HL-60 (cell line): ENCODE results near the gene CPED1.

Experiments used
- DNase-seq, 2 experiments: peaks; one replicate each; pipeline ENCODE4 v3.0.0-alpha.2; 2010 to 2020; ENCODE audit warnings: low read depth in 1 of 2, low spot score in 1 of 2
- H3K27ac ChIP-seq: fragments of 250-450 bp; sonication (Bioruptor Pico); replicated peaks from 2 replicates; pipeline ENCODE4 v1.5.1; 2020; ENCODE audit warnings: mild to moderate bottlenecking, moderate library complexity
- H3K27me3 ChIP-seq: fragments of 250-450 bp; sonication (Bioruptor Pico); 2 replicates; pipeline ENCODE4 v1.5.1; 2021; ENCODE audit warnings: mild to moderate bottlenecking, moderate library complexity; ENCODE audit not compliant: insufficient read depth, poor library complexity, severe bottlenecking
- H3K4me3 ChIP-seq: replicated peaks from 2 replicates; pipeline ENCODE4 v1.5.1; 2011; ENCODE audit warnings: mild to moderate bottlenecking, control low read depth, low read length; ENCODE audit not compliant: insufficient read depth
- GABPA ChIP-seq: IDR thresholded peaks from 2 replicates; pipeline ENCODE4 v1.6.1; 2012; ENCODE audit warnings: low read depth
- POLR2AphosphoS5 ChIP-seq: IDR thresholded peaks from 2 replicates; pipeline ENCODE4 v1.6.1; 2012; ENCODE audit warnings: low read depth
- SPI1 ChIP-seq: IDR thresholded peaks from 2 replicates; pipeline ENCODE4 v1.6.1; 2012; ENCODE audit warnings: low read depth, mild to moderate bottlenecking, borderline replicate concordance
- TF ChIP-seq, protein P1 (sequence below): IDR thresholded peaks from 2 replicates; pipeline ENCODE4 v1.6.1; 2012; ENCODE audit warnings: low read depth; ENCODE audit not compliant: insufficient replicate concordance
- TF ChIP-seq, protein P2 (sequence below): IDR thresholded peaks from one replicate; pipeline ENCODE4 v1.5.1; 2011; ENCODE audit warnings: low read length, control low read depth, inconsistent platforms; ENCODE audit not compliant: insufficient read depth

CPED1 gene

DNA sequence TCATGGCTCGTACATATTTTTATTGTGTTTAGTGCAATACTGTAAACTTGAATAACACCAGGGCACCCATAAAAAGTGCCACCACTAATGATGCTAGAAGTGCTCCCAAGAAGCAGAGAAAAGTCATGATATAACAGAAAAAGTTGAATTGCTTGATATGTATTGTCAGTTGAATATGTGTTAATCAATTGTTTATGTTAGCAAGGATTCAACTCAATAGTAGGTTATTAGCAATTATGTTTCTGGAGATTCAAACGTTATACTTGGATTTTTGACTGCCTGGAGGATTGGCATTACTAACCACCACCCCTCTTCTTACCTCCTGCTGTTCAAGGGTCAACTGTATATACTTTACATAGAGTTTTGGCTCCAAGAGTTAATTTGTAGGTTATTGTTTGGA lies 168.3 kb downstream of the CPED1 start:
- H3K27me3 ChIP-seq, result no peaks in the 10 kb centered on the region
- no peak overlapping the region for H3K27ac ChIP-seq
- TF ChIP-seq GABPA (no peak), POLR2AphosphoS5 (no peak), SPI1 (no peak)
- TF ChIP-seq, protein P1, sequence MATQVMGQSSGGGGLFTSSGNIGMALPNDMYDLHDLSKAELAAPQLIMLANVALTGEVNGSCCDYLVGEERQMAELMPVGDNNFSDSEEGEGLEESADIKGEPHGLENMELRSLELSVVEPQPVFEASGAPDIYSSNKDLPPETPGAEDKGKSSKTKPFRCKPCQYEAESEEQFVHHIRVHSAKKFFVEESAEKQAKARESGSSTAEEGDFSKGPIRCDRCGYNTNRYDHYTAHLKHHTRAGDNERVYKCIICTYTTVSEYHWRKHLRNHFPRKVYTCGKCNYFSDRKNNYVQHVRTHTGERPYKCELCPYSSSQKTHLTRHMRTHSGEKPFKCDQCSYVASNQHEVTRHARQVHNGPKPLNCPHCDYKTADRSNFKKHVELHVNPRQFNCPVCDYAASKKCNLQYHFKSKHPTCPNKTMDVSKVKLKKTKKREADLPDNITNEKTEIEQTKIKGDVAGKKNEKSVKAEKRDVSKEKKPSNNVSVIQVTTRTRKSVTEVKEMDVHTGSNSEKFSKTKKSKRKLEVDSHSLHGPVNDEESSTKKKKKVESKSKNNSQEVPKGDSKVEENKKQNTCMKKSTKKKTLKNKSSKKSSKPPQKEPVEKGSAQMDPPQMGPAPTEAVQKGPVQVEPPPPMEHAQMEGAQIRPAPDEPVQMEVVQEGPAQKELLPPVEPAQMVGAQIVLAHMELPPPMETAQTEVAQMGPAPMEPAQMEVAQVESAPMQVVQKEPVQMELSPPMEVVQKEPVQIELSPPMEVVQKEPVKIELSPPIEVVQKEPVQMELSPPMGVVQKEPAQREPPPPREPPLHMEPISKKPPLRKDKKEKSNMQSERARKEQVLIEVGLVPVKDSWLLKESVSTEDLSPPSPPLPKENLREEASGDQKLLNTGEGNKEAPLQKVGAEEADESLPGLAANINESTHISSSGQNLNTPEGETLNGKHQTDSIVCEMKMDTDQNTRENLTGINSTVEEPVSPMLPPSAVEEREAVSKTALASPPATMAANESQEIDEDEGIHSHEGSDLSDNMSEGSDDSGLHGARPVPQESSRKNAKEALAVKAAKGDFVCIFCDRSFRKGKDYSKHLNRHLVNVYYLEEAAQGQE, result no peak
- TF ChIP-seq, protein P2, sequence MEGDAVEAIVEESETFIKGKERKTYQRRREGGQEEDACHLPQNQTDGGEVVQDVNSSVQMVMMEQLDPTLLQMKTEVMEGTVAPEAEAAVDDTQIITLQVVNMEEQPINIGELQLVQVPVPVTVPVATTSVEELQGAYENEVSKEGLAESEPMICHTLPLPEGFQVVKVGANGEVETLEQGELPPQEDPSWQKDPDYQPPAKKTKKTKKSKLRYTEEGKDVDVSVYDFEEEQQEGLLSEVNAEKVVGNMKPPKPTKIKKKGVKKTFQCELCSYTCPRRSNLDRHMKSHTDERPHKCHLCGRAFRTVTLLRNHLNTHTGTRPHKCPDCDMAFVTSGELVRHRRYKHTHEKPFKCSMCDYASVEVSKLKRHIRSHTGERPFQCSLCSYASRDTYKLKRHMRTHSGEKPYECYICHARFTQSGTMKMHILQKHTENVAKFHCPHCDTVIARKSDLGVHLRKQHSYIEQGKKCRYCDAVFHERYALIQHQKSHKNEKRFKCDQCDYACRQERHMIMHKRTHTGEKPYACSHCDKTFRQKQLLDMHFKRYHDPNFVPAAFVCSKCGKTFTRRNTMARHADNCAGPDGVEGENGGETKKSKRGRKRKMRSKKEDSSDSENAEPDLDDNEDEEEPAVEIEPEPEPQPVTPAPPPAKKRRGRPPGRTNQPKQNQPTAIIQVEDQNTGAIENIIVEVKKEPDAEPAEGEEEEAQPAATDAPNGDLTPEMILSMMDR, result no peak
- no peak for DNase-seq
- H3K4me3 ChIP-seq, result no peak overlapping the region

DNA sequence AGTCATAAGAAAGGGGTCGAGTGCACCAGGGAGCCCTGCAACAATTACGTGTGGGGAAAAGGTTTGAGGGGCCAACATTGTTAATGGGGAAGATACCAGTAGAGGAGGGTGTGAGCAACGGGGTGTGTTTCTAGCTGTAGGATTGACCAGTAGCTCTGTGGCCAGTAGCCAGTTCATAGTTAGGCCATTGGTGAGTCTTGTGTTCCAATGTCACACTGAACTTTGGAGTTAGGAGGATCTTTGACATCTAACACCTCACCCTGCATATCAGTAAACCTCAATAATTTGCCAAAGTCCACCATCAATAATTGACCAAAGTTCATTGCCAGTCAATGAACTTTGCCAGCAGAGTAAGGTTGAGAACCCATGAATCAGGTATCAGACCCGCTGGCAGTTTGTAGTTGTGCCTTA lies 168.8 kb downstream of the CPED1 start:
- Histone ChIP-seq H3K4me3 (no peak overlapping the region), H3K27me3 (no peaks in the 10 kb centered on the region), H3K27ac (no peak overlapping the region)
- TF ChIP-seq, protein P1, result no peak
- TF ChIP-seq, protein P2, result no peak
- TF ChIP-seq GABPA, result no peak
- DNase-seq, result no peak

DNA sequence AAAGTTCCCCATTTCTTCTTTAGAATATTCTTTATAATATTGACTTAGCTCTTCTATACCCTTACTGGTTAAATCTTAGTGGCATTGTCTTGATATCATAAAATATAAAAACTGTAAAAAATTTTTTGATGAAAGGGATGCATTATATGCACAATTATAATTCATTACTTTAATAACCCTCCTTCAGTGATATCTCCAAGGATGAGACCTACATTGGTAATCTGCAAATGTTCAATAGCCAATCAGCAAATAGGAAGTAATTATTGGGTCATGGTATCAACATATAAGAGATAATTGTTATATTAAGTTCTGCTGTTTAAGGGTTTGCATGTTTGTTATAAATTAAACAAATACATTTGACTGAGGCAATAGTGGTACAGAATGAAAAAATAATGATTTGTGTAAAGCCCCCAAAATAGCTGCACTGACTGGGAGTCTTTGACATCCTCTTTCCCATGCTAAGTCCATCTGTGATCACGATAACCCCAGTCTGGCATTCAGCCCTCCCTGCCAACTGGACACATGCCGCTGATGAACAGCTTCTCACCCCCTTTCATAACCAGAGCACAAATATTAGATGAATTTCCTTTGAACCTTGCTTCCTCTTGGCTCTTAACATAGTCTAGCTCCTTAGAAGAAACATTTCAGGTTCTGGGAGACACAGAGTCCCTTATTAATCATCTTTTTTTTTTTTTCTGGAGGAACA lies 169.5 kb downstream of the CPED1 start:
- no peak overlapping the region for H3K27ac ChIP-seq
- no peak for DNase-seq
- TF ChIP-seq GABPA (no peak), SPI1 (no peak), POLR2AphosphoS5 (no peak)
- TF ChIP-seq, protein P1, result no peak
- TF ChIP-seq, protein P2, result no peak

More for the DNA sequence above, 169.5 kb downstream of the CPED1 start:
- no peak overlapping the region for H3K4me3 ChIP-seq
- no peaks in the 10 kb centered on the region for H3K27me3 ChIP-seq
